T-helper 2 cell (primary cell): ENCODE measurements around the gene BTRC.

Experiments
- DNase-seq, 5 experiments: peaks; one replicate each; pipeline versions ENCODE4 v3.0.0 to v3.0.0-alpha.2; 2012 to 2022

The BTRC gene

GRCh38 chr10:101550965-101551364 is 197.0 kb downstream of the BTRC start:
- DNase-seq, result peak in 1 of 5 experiments; percentile 37

- no peak for DNase-seq
These were observed 198.5 kb downstream of the BTRC start for GRCh38 chr10:101552442-101552841.

- no peak for DNase-seq
These were observed 203.6 kb downstream of the BTRC start for GRCh38 chr10:101557541-101557940.

GRCh38 chr10:101558204-101558603 is 204.2 kb downstream of the BTRC start:
- peak in 1 of 5 experiments; percentile 61 for DNase-seq

GRCh38 chr10:101558671-101559595 is 205.0 kb downstream of the BTRC start:
- DNase-seq, result no peak

- no peak for DNase-seq
These were observed 205.8 kb downstream of the BTRC start for GRCh38 chr10:101559596-101560297.

GRCh38 chr10:101560298-101561067 is 206.5 kb downstream of the BTRC start:
- DNase-seq, result no peak

- DNase-seq, result no peak
These were observed 207.3 kb downstream of the BTRC start for GRCh38 chr10:101561068-101561915.

- DNase-seq, result no peak
These were observed 208.3 kb downstream of the BTRC start for GRCh38 chr10:101562231-101562630.

- no peak for DNase-seq
These were observed 209.0 kb downstream of the BTRC start for GRCh38 chr10:101563007-101563406.

- DNase-seq, result no peak
These were observed 209.6 kb downstream of the BTRC start for GRCh38 chr10:101563497-101564040.

- DNase-seq, result no peak
These were observed 210.6 kb downstream of the BTRC start for GRCh38 chr10:101564490-101564991.

- DNase-seq, result no peak
These were observed 211.5 kb downstream of the BTRC start for GRCh38 chr10:101565370-101565900.

- no peak for DNase-seq
These were observed 212.0 kb downstream of the BTRC start for GRCh38 chr10:101565936-101566332.

- no peak for DNase-seq
These were observed 212.6 kb downstream of the BTRC start for GRCh38 chr10:101566333-101567164.

GRCh38 chr10:101567165-101568006 is 213.4 kb downstream of the BTRC start:
- no peak for DNase-seq

- no peak for DNase-seq
These were observed 214.2 kb downstream of the BTRC start for GRCh38 chr10:101568054-101568745.

GRCh38 chr10:101569323-101569621 is 215.3 kb downstream of the BTRC start:
- no peak for DNase-seq
